Limb (tissue), 2 donors: ENCODE data around the gene SMIM44.

Experiments used
- DNase-seq, 2 donors: peaks; one replicate each; pipeline ENCODE4 v3.0.0-alpha.2; 2016; ENCODE audit errors: extremely low spot score in 2 of 2

SMIM44 gene

GRCh38 chr19:3478409-3479176 lies 4.6 kb downstream of the SMIM44 start:
- no peak for DNase-seq

GRCh38 chr19:3477951-3478350 lies 5.3 kb downstream of the SMIM44 start:
- DNase-seq = no peak

- DNase-seq = no peak
These were observed 5.7 kb downstream of the SMIM44 start for GRCh38 chr19:3477506-3477905.

GRCh38 chr19:3476830-3477229 lies 6.4 kb downstream of the SMIM44 start:
- no peak for DNase-seq

GRCh38 chr19:3475449-3475848 lies 7.8 kb downstream of the SMIM44 start:
- DNase-seq = no peak

GRCh38 chr19:3474614-3475013 lies 8.6 kb downstream of the SMIM44 start:
- no peak for DNase-seq

- DNase-seq = no peak
These were observed 9.2 kb downstream of the SMIM44 start for GRCh38 chr19:3474010-3474409.

- peak in 1 of 2 donors; percentile 75 for DNase-seq
These were observed 11.1 kb downstream of the SMIM44 start for GRCh38 chr19:3471954-3472655.

- DNase-seq = no peak
These were observed 12.6 kb downstream of the SMIM44 start for GRCh38 chr19:3470500-3471128.

- DNase-seq = no peak
These were observed 13.4 kb downstream of the SMIM44 start for GRCh38 chr19:3469638-3470499.

GRCh38 chr19:3468211-3468610 lies 15.0 kb downstream of the SMIM44 start:
- DNase-seq = no peak

- no peak for DNase-seq
These were observed 15.6 kb downstream of the SMIM44 start for GRCh38 chr19:3467437-3468198.

- no peak for DNase-seq
These were observed 16.6 kb downstream of the SMIM44 start for GRCh38 chr19:3466635-3467034.

- no peak for DNase-seq
These were observed 17.7 kb downstream of the SMIM44 start for GRCh38 chr19:3465552-3465951.

- no peak for DNase-seq
These were observed 18.5 kb downstream of the SMIM44 start for GRCh38 chr19:3464587-3465235.

GRCh38 chr19:3463714-3464586 lies 19.3 kb downstream of the SMIM44 start:
- DNase-seq = peak in 1 of 2 donors; percentile 66

- no peak for DNase-seq
These were observed 20.1 kb downstream of the SMIM44 start for GRCh38 chr19:3462991-3463713.

GRCh38 chr19:3459965-3460582 lies 23.2 kb downstream of the SMIM44 start:
- DNase-seq = no peak
